ELR (cell line): ENCODE results near the gene SLC18A2.
A peak's percentile ranks its signal among the peaks of the same experiment; 100 is the strongest.

Source experiments
- DNase-seq: peaks from one replicate; pipeline ENCODE4 v3.0.0-alpha.2; 2015; ENCODE audit warnings: low read depth

The SLC18A2 gene

GRCh38 chr10:117313641-117314040 is 72.7 kb downstream of the SLC18A2 start:
- no peak for DNase-seq

- DNase-seq = no peak
Measured at GRCh38 chr10:117316701-117317100, 75.8 kb downstream of the SLC18A2 start.

GRCh38 chr10:117318909-117319308 is 78.0 kb downstream of the SLC18A2 start:
- DNase-seq = peak; percentile 44

- DNase-seq = peak; percentile 50
Measured at GRCh38 chr10:117320050-117320665, 79.2 kb downstream of the SLC18A2 start.

- no peak for DNase-seq
Measured at GRCh38 chr10:117322260-117322659, 81.3 kb downstream of the SLC18A2 start.

- DNase-seq = no peak
Measured at GRCh38 chr10:117324367-117324766, 83.5 kb downstream of the SLC18A2 start.

- DNase-seq = no peak
Measured at GRCh38 chr10:117327262-117327661, 86.3 kb downstream of the SLC18A2 start.
